NB4 (cell line): ENCODE measurements around the gene LRRC4C.

Experiments used
- MYC ChIP-seq: IDR thresholded peaks from 2 replicates; pipeline ENCODE4 v1.6.1; 2011; ENCODE audit warnings: low read depth, low read length
- POLR2A ChIP-seq: IDR thresholded peaks from 2 replicates; pipeline ENCODE4 v1.6.1; 2011; ENCODE audit warnings: mild to moderate bottlenecking; ENCODE audit not compliant: insufficient read length; ENCODE audit errors: extremely low read depth
- TF ChIP-seq, protein P1 (sequence below): IDR thresholded peaks from one replicate; pipeline ENCODE4 v1.5.1; 2012; ENCODE audit warnings: low read depth, low read length
- TF ChIP-seq, protein P2 (sequence below): IDR thresholded peaks from 2 replicates; pipeline ENCODE4 v1.6.1; 2011; ENCODE audit warnings: low read depth, low read length

DNA sequence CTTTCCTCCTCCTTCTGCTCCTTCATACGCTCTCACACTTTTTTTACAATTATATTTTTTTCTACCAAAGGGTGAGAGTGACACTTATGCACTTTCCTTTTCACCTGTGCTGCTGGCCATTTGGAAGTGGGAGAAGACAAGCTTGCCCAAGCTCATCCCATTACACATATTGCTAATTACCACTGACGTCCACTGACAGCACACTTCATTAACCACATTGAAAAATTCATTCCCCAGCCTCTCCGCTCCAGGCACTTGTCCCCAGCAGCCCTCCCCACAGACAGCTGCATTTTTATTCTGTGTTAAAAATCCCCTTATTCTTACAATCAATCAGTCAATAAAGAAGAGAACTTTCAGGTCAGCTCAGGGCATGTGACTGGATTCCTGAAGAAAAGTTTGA lies 175.1 kb downstream of the LRRC4C start:
- TF ChIP-seq, protein P1, sequence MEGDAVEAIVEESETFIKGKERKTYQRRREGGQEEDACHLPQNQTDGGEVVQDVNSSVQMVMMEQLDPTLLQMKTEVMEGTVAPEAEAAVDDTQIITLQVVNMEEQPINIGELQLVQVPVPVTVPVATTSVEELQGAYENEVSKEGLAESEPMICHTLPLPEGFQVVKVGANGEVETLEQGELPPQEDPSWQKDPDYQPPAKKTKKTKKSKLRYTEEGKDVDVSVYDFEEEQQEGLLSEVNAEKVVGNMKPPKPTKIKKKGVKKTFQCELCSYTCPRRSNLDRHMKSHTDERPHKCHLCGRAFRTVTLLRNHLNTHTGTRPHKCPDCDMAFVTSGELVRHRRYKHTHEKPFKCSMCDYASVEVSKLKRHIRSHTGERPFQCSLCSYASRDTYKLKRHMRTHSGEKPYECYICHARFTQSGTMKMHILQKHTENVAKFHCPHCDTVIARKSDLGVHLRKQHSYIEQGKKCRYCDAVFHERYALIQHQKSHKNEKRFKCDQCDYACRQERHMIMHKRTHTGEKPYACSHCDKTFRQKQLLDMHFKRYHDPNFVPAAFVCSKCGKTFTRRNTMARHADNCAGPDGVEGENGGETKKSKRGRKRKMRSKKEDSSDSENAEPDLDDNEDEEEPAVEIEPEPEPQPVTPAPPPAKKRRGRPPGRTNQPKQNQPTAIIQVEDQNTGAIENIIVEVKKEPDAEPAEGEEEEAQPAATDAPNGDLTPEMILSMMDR = no peak
- TF ChIP-seq POLR2A (no peak), MYC (no peak)
- TF ChIP-seq, protein P2, sequence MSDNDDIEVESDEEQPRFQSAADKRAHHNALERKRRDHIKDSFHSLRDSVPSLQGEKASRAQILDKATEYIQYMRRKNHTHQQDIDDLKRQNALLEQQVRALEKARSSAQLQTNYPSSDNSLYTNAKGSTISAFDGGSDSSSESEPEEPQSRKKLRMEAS = no peak
